Hepatocyte (in vitro differentiated cells): ENCODE data around the gene GRID2. TPM values are rescaled to one million over a fixed set of nuclear protein-coding genes. Genes with fewer than 3 reads are reported as not detected.
A peak's percentile ranks its signal among the peaks of the same experiment; 100 is the strongest.

Experiments used
- DNase-seq: peaks from one replicate; pipeline ENCODE4 v3.0.0-alpha.2; 2016; ENCODE audit warnings: low spot score
- H2AFZ ChIP-seq: fragments of 200-600 bp; sonication (generic); 2 replicates; pipeline ENCODE4 v1.6.0; 2016; ENCODE audit warnings: antibody characterized with exemption, mild to moderate bottlenecking
- H3K27ac ChIP-seq: fragments of 200-600 bp; sonication (generic); 2 replicates; pipeline ENCODE4 v1.5.1; 2016; ENCODE audit warnings: mild to moderate bottlenecking
- H3K27me3 ChIP-seq: fragments of 200-600 bp; sonication (generic); 2 replicates; pipeline ENCODE4 v1.6.1; 2016
- H3K36me3 ChIP-seq: fragments of 200-600 bp; sonication (generic); replicated peaks from 2 replicates; pipeline ENCODE4 v1.5.1; 2016; ENCODE audit warnings: low read depth; ENCODE audit not compliant: insufficient read depth
- H3K4me1 ChIP-seq: fragments of 200-600 bp; sonication (generic); 2 replicates; pipeline ENCODE4 v1.5.1; 2016; ENCODE audit warnings: mild to moderate bottlenecking, moderate library complexity; ENCODE audit not compliant: insufficient read depth
- H3K4me2 ChIP-seq: fragments of 200-600 bp; sonication (generic); 2 replicates; pipeline ENCODE4 v1.6.0; 2016
- H3K4me3 ChIP-seq: fragments of 200-600 bp; sonication (generic); 2 replicates; pipeline ENCODE4 v1.5.1; 2016; ENCODE audit warnings: mild to moderate bottlenecking
- H3K79me2 ChIP-seq: fragments of 200-600 bp; sonication (generic); 2 replicates; pipeline ENCODE4 v1.6.0; 2017; ENCODE audit warnings: mild to moderate bottlenecking
- H3K9me2 ChIP-seq: fragments of 200-600 bp; sonication (generic); replicated peaks from 2 replicates; pipeline ENCODE4 v1.6.0; 2017; ENCODE audit warnings: mild to moderate bottlenecking; ENCODE audit not compliant: insufficient read depth
- H3K9me3 ChIP-seq: fragments of 200-600 bp; sonication (generic); 2 replicates; pipeline ENCODE4 v1.5.1; 2016; ENCODE audit warnings: low read depth, mild to moderate bottlenecking
- H4K20me1 ChIP-seq: fragments of 200-600 bp; sonication (generic); 2 replicates; pipeline ENCODE4 v1.6.0; 2016; ENCODE audit warnings: mild to moderate bottlenecking; ENCODE audit not compliant: insufficient read depth, poor library complexity, severe bottlenecking
- EZH2 ChIP-seq: fragments of 200-600 bp; sonication (generic); IDR thresholded peaks from 2 replicates; pipeline ENCODE4 v1.6.1; 2016; ENCODE audit warnings: antibody characterized with exemption, mild to moderate bottlenecking, borderline replicate concordance
- EZH2phosphoT487 ChIP-seq: fragments of 200-600 bp; sonication (generic); IDR thresholded peaks from one replicate; pipeline ENCODE4 v1.6.1; 2018; ENCODE audit warnings: antibody characterized with exemption, mild to moderate bottlenecking, low read depth, moderate library complexity; ENCODE audit not compliant: unreplicated experiment, severe bottlenecking
- WGBS: methylation state at CpG from one replicate; pipeline ENCODE4 v1.1.6; 2016; ENCODE audit warnings: low lambda C conversion rate; ENCODE audit errors: missing lambda C conversion rate; 5-methylcytosine and 5-hydroxymethylcytosine counted together
- polyA plus RNA-seq: library from polyadenylated mRNA; unstranded; fragments of >200 nt; fragmentation: Nextera tagmentation; extraction: Ambion mirVana; gene quantifications from 2 replicates; pipeline ENCODE4 v1.2.1, GENCODE V29; 2016
- total RNA-seq: library from RNA; depleted of rRNA; stranded (reverse); fragments of >200 nt; gene quantifications from 2 replicates; pipeline ENCODE4 v1.2.3, GENCODE V29; 2014
- TF ChIP-seq, protein P1 (sequence below): fragments of 200-600 bp; sonication (generic); IDR thresholded peaks from 2 replicates; pipeline ENCODE4 v1.5.1; 2016; ENCODE audit warnings: antibody characterized with exemption, mild to moderate bottlenecking; ENCODE audit not compliant: poor library complexity

Gene GRID2
- total and polyA plus RNA-seq, 2 experiments from 2014 or later, result 0.53 to 3.5 TPM

DNA sequence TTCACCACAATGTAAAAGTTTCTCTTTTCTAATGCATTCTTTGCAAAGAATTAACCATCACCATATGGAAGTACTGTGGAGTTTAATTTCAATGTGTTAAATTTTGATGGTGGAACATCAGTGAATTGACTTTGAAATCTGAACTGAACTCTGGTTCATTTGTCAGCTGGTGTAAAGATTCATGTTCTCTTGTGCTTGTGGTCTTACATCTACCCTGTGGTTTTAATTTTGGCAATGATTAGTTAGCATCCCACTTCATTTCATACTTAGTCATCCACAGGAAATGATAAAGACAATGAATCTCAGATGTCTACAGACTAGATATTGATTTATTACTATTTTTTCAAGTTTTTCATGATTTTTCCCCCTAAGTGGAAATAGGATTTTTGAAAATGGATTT lies 77.8 kb downstream of the GRID2 start:
- H3K9me3 ChIP-seq, result no peaks in the 10 kb centered on the region
- no peak overlapping the region for H3K27ac ChIP-seq
- no peak for DNase-seq
- no peaks in the 10 kb centered on the region for H3K36me3 ChIP-seq
- H3K4me3 ChIP-seq, result no peak overlapping the region
- H3K4me1 ChIP-seq, result no peaks in the 10 kb centered on the region
- no peak overlapping the region for H2AFZ ChIP-seq
- H4K20me1 ChIP-seq, result no peaks in the 10 kb centered on the region
- H3K27me3 ChIP-seq, result no peaks in the 10 kb centered on the region
- no peak overlapping the region for H3K4me2 ChIP-seq
- no peaks in the 10 kb centered on the region for H3K79me2 ChIP-seq
- no peak for TF ChIP-seq EZH2
- TF ChIP-seq, protein P1, sequence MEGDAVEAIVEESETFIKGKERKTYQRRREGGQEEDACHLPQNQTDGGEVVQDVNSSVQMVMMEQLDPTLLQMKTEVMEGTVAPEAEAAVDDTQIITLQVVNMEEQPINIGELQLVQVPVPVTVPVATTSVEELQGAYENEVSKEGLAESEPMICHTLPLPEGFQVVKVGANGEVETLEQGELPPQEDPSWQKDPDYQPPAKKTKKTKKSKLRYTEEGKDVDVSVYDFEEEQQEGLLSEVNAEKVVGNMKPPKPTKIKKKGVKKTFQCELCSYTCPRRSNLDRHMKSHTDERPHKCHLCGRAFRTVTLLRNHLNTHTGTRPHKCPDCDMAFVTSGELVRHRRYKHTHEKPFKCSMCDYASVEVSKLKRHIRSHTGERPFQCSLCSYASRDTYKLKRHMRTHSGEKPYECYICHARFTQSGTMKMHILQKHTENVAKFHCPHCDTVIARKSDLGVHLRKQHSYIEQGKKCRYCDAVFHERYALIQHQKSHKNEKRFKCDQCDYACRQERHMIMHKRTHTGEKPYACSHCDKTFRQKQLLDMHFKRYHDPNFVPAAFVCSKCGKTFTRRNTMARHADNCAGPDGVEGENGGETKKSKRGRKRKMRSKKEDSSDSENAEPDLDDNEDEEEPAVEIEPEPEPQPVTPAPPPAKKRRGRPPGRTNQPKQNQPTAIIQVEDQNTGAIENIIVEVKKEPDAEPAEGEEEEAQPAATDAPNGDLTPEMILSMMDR, result no peak
- TF ChIP-seq EZH2phosphoT487, result no peak
- no peaks in the 10 kb centered on the region for H3K9me2 ChIP-seq

DNA sequence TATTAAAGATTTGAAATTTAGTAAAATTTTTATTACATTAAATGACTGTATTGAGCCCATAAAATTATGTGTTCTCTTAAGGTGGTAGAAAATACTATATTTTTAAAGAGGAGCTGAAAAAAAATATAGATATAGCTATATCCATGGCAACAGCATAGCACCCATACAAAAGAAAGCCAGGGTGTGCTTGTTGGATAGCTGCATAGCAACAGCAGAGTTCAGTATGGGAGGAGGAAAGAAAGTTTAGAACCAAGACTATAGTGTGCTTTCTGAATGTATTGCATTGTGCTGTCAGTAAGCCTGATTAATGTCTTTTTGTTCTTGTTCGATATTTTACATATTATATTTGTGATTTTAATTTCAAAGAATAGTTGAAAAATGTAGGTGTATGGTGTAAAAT lies 78.4 kb downstream of the GRID2 start:
- 93% methylated on average over 1 of the region's 1 CpG for WGBS

DNA sequence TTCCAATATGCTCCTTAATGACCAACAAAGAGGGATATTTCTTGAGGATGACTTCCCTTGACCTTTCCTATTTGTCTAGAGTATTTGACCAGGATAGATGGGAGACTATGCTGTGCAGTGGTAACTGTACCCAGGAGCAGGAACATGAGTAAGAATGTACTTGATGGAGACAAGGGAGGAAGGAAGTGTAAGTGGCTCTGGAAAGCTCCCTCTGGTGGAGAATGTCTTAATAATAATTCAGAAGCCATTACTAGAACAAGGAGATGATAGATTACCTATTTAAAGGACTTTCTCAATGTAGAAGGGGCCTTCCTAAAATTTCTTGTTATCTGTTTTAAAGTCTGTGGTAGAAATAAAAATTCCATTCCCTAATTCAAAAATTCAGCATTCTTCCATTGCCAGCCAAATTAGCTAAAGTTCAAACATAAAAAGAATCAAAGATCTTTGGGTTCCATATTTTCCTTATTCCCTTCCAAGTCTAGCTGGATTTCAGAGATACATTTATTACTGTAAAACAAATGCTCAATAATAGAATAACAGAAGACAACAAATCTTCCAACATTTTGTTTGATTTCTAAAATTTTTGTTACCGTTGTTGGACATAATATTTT lies 83.8 kb downstream of the GRID2 start:
- peak; percentile 68 for DNase-seq
- TF ChIP-seq EZH2phosphoT487 (no peak), EZH2 (no peak)
- TF ChIP-seq, protein P1, result peak; percentile 57
- Histone ChIP-seq H4K20me1 (no peaks in the 10 kb centered on the region), H3K4me1 (no peaks in the 10 kb centered on the region), H3K27me3 (no peaks in the 10 kb centered on the region), H3K4me2 (no peak overlapping the region), H2AFZ (no peak overlapping the region), H3K9me2 (no peaks in the 10 kb centered on the region), H3K79me2 (no peaks in the 10 kb centered on the region), H3K36me3 (no peaks in the 10 kb centered on the region), H3K9me3 (no peaks in the 10 kb centered on the region), H3K27ac (no peak overlapping the region), H3K4me3 (no peak overlapping the region)
- 100% methylated on average over 1 of the region's 1 CpG for WGBS

More for the DNA sequence above, 78.4 kb downstream of the GRID2 start:
- H3K4me3 ChIP-seq, result no peak overlapping the region
- no peaks in the 10 kb centered on the region for H3K9me3 ChIP-seq
- H3K36me3 ChIP-seq, result no peaks in the 10 kb centered on the region
- TF ChIP-seq EZH2 (no peak), EZH2phosphoT487 (no peak)
- TF ChIP-seq, protein P1, result no peak
- no peaks in the 10 kb centered on the region for H3K27me3 ChIP-seq
- H2AFZ ChIP-seq, result no peak overlapping the region
- no peaks in the 10 kb centered on the region for H4K20me1 ChIP-seq
- no peak overlapping the region for H3K27ac ChIP-seq
- DNase-seq, result no peak
- no peaks in the 10 kb centered on the region for H3K79me2 ChIP-seq
- no peaks in the 10 kb centered on the region for H3K4me1 ChIP-seq
- H3K9me2 ChIP-seq, result no peaks in the 10 kb centered on the region
- H3K4me2 ChIP-seq, result no peak overlapping the region
